Measurements from ENCODE around the gene QRFP.

QRFP gene

DNA sequence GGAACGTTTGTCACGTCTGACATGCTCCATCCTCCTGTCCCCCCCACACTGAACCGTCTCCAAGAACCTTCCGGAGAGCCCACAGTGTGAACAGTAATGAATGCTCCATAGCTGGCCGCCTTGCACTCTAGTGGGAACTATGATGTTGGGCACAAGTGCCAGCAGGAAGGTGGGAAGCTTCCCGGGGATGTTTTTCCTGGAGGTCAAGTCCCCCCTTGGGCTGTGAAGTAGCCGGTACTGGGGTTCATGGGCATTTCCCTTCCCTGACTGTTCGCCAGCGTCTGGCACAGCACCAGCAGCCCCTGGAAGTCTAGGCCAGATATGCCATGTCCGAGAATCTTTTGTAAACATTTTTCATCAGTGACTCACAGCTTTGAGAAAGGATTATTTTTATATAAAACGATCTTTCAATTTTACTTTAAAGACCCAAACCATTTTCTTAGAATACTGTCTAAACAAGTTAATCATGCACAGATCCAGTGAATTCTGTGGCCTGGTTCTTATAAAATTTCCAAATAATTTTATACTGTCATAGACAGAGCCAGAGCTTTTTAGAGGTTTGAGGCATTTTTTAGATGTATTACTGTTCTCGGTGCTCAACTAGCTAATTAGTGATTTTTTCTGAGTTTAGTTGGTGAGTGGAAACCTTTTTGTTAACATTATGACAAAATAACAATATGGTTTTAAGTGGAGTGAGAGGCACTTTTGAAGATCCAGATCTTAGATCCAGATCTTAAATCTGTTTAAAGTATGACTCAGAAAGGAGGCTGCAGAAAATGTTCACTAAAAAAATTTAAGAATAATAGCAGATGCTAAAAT, 49.9 kb downstream of the QRFP start:
- TF ChIP-seq ZNF274 (IDR thresholded peaks at IDR 0.05; ENCODE audit: low read depth, low read length), result no peak
- no peak overlapping the region for H3K4me3 ChIP-seq (ENCODE audit: low read length)

DNA sequence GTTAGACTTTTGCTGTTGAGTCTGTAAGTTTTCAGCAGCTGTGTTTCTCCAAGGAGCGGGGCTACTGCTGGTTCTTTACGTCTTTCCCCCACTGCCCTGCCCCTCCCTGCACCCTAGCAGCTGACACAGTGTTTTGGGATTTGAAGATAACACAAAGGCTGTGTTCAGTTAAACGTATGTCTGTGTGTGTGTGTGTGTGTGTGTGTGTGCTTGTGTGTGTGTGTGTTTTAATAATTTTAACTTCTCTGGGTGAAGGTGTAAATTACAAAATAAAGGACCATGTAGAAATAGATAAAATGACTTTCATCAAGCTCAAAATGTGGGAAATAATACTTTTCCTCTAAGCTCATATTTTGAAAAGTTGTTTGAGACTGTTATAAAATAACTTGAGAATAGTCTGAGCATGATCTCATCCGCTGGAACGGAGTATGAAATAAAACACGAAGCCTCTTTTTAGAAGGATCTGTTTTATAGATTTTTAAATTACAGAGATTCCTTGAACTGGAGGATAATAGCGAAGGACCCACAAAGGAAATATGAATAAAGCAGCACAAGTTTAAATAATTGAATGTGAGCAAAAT, 50.6 kb downstream of the QRFP start:
- H3K4me3 ChIP-seq (ENCODE audit: low read length), result no peak overlapping the region
- no peak for TF ChIP-seq ZNF274 (IDR thresholded peaks at IDR 0.05; ENCODE audit: low read depth, low read length)

DNA sequence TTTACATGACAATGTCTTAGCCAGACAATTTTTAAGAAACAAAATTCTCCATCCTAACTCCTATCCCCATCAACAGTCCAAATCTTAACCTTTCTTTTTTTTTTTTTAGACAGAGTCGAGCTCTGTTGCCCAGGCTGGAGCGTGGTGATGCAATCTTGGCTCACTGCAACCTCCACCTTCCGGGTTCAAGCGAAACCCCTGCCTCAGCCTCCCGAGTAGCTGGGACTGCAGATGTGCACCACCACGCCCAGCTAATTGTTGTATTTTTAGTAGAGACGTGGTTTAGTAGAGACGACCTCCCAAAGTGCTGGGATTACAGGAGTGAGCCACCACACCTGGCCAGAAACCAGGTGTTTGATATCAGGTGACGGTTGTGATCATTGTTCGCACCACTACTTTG, 51.4 kb downstream of the QRFP start:
- no peak for TF ChIP-seq ZNF274 (IDR thresholded peaks at IDR 0.05; ENCODE audit: low read depth, low read length)

DNA sequence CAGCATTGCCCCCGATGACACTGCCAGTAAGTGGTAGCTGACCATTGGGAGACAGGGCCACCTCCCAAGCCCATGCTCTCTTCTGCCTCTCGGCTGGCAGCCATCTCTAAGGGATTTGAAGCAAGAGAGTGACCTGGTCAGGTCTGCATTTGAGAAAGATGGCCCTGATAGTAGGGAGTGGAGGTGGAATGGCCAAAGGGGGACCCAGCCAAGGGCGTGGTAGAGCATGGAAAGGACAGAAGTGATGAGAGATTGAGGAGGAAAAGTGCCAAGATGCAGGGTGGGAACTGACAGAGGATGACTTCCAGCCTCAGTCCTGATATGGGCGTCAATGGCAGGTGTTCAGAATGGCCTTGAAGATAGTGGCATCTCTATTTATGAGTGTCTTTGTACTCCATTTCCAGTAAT, 52.6 kb downstream of the QRFP start:
- no peak overlapping the region for H3K4me3 ChIP-seq (ENCODE audit: low read length)
- TF ChIP-seq ZNF274 (IDR thresholded peaks at IDR 0.05; ENCODE audit: low read depth, low read length), result no peak

More for the DNA sequence above, 51.4 kb downstream of the QRFP start:
- no peak overlapping the region for H3K4me3 ChIP-seq (ENCODE audit: low read length)

DNA sequence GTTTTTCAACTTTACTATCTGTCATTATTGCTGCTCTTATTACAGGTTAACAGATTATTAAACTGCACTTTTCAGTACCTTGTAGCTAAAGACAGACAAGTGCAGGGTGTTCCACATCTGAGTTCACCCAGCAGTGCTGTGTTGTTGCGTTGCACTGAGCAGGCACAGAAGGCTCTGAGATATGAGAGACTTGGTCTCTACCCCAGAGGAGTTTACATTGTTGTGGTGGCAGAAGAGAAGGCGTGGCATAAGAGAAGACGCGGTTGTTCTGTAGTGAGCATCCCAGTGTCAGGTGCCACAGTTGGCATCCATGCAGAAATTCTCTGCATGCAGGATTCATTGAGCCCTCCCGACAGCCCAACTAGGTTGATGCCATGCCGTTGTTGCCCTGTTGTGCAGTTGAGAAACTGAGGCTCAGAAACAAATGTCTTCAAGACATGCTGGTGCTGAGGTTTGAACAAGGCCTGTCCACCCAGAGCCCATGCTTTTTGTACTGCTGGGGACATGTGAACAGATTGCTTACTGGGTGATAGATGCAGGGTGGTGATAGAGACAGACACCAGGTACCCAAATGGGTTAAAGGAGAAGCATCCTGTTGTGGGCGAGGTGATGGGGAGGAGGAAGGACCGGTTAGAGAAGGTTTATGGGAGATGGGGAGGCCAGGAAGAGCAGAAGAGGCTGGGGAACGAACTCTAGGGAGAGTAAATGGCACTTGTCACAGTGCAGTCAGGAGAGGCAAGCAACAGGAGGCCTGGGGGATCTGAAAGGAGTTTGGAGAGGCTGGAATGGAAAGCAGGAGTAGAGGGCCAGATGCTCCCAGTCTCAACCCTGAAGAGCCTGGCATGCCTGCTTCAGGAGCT, 53.3 kb downstream of the QRFP start:
- no peak for TF ChIP-seq ZNF274 (IDR thresholded peaks at IDR 0.05; ENCODE audit: low read depth, low read length)
- no peak overlapping the region for H3K4me3 ChIP-seq (ENCODE audit: low read length)

All from GM08714 (cell line).